ELF-1 (cell line): ENCODE data around the gene KRTAP16-1.
"Not testable (repeated sequence)": the region's sequence is repeated elsewhere in the genome, so short reads cannot be mapped to it uniquely, and the experiment has no call there.

Source experiments
- DNase-seq: peaks from one replicate; pipeline ENCODE4 v3.0.0-alpha.2; 2016; ENCODE audit warnings: low read depth, low spot score

Gene KRTAP16-1, protein sequence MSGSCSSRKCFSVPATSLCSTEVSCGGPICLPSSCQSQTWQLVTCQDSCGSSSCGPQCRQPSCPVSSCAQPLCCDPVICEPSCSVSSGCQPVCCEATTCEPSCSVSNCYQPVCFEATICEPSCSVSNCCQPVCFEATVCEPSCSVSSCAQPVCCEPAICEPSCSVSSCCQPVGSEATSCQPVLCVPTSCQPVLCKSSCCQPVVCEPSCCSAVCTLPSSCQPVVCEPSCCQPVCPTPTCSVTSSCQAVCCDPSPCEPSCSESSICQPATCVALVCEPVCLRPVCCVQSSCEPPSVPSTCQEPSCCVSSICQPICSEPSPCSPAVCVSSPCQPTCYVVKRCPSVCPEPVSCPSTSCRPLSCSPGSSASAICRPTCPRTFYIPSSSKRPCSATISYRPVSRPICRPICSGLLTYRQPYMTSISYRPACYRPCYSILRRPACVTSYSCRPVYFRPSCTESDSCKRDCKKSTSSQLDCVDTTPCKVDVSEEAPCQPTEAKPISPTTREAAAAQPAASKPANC

DNA sequence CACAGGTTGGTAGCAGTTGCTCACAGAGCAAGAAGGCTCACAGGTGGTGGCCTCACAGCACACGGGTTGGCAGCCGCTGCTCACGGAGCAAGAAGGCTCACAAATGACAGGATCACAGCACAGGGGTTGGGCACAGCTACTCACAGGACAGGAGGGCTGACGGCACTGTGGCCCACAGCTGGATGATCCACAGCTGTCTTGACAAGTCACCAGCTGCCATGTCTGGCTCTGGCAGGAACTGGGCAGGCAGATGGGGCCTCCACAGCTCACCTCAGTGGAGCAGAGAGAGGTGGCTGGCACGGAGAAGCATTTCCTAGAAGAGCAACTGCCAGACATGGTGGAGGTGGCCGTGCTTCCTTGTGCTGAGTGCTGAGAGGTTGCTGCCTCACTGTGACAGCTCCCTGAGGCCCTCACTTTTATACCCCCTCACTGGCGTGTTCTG is at the start of gene KRTAP16-1:
Gene KRTAP16-1, minus strand, starts transcription at position 392 of the 442 bp plus-strand sequence. Its CDS starts 56 bp downstream, at position 336.
- no peak for DNase-seq

- DNase-seq: no peak
Measured at GRCh38 chr17:41354536-41354935, 45.4 kb upstream of the KRTAP16-1 start.

- no peak for DNase-seq
Measured at GRCh38 chr17:41352597-41353366, 43.7 kb upstream of the KRTAP16-1 start.

DNA sequence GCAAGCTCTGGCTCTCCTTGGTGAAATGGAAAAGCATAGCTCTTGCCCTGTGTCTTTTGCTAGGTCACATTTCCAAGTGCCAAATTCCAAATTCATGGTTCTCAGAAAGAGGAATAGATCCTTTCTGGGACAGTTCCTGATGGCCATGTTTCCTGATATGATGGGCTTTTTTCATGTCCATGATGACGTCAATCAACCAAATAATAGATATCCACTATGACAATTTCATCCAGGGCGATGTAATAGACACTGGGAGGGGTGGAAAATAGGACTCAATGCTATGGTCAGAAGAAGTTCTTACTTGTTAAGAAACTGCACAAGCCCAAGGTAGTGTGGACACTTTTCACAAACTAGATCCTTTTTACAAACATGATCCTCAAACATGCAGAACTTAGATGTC is 42.1 kb upstream of the KRTAP16-1 start:
- no peak for DNase-seq

GRCh38 chr17:41350381-41350878 is 41.3 kb upstream of the KRTAP16-1 start, which contains the start of gene KRT33A:
KRT33A (minus strand) TSS chr17:41350828; CDS start chr17:41350767, 61 bp downstream.
- DNase-seq: not testable (repeated sequence)

- DNase-seq: no peak
Measured at GRCh38 chr17:41347869-41348760, 39.0 kb upstream of the KRTAP16-1 start.

DNA sequence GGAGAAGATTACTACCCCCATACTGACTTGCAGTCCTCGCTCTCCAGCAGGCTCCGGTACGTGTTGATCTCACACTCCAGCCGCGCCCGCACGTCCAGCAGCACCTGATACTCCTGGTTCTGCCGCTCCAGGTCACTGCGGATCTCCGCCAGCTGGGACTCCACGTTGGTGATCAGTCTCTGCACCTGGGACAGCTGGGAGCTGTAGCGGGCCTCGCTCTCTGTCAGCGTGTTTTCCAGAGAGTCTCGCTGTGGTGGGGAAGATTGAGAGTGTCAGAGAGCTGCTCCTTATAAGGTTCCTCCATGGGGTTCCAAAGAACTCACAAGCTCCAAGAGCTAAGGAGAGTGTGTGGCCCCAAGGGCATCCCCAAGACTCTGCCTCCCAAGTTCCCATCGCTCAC is 37.3 kb upstream of the KRTAP16-1 start:
- DNase-seq: not testable (repeated sequence)

DNA sequence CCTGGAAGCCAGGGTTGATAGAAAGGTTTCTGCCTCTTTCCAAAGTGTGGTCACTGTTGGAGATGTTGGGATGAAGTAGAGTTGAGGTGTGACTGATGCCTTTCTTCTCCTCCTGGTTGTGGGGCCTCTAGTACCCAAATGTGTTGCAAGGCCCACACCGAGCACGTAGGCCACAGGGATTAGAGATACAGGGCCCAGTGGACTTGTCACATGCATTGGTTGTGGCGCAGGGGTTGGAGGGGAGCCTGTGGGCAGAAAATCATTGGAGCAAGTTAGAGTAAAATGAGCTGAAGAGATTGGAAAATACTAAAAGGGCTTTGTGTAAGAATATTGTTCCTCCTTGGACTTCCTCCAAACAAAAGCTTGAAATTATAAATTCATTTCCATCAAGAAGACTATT is 36.9 kb upstream of the KRTAP16-1 start:
- DNase-seq: no peak

- no peak for DNase-seq
Measured at GRCh38 chr17:41343029-41343428, 33.9 kb upstream of the KRTAP16-1 start.

GRCh38 chr17:41340934-41341861 is 32.1 kb upstream of the KRTAP16-1 start:
- DNase-seq: no peak

DNA sequence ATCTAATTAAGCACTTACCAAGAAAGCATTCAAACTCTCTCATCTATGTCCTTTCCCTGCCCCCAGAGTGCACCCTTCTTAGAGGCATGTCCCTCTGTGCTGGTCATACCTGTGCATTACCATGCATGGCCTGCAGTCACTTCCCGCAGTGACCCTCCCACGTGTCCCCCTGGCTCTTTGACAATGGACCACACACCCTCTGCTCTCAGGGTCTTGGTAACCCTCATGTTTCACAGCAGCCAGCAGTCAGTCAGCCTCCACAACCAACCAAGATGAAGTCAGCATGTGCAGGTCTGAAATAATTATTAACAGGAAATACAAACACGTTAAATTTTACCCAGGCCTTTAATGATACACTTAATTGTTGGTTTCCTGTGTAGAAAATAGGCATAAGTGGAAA is 31.4 kb upstream of the KRTAP16-1 start:
- DNase-seq: no peak

GRCh38 chr17:41339571-41340172 is 30.6 kb upstream of the KRTAP16-1 start:
- DNase-seq: no peak

- DNase-seq: no peak
Measured at GRCh38 chr17:41338961-41339485, 29.9 kb upstream of the KRTAP16-1 start.

DNA sequence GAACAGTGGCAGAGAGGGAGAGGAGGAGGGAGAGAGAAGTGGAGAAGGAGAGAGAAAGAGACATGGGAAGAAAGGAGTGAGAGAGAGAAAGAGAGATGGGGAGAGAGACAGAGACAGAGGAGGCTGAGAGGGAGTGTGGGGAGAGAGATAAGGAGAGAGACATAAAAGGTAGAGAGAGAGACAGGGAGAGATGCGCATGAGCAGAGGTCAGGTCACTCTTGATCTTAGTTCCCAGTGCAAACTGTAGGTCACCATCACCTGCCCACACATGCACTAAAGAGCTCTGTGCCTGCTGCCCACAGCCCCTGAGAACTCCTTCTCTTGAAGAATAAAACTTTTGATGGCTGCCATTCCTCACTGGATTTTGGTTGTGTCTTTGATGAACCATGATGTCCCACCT is 26.6 kb upstream of the KRTAP16-1 start:
- DNase-seq: no peak

DNA sequence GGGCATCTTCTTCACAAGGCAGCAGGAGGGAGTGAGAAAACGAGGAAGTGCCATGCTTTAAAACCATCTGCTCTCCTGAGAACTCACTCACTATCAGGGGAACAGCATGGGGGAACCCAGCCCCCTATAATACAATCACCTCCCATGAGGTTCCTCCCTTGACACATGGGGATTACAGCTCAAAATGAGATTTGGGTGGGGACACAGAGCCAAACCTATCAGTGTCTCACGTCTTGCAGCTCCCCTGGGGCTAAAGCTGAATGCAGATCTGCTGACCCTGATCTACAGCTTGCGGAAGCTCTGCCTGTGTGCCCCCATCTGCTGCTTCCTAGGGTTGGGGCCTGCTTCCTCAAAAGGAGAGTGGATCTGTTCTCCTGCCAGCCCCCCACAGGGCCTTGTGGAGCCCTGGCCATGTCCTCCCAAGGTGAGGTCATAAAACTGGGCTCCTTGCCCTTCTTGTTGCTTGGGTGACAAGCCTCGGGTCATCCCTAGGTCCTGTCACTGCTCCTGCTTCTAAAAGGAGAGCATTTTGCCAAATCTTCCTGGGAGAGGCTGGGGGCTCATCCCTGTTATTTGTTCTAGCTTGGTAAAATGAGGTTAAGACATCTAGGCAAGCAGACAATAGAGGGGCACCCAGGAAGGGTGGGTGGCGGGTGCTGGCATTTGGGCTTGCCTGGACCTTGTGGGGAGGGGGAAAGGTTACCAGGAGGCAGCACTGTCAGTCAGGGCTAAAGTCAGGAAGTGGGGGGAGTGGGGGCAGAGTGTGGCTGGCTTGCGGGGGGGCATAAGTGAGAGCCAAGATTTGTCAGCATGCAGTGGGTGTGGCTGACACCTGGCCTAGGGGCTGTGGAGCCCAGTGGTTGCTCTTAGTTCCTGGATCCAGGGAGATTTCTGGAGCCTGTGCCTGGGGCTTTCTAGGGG is 25.5 kb upstream of the KRTAP16-1 start:
- no peak for DNase-seq

GRCh38 chr17:41333836-41334235 is 24.7 kb upstream of the KRTAP16-1 start:
- DNase-seq: no peak

DNA sequence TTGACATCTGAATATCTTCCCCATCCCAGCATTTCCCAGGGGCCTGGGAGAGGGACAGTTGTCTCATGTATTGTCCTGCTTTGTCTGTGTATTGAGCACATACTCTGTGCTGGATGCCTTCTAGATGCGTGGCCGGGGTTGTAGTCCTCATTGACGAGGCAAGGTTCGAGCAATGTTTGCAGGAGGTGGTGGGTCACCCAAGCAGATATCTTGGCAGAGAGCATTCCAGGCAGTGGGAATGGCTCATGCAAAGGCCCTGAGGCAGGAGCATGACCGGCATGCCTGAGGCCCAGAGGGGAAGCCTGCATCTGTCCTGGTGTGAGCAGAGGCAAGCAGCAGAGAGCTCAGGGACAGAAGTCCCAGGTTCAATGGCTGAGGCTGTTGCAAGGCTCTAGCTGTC is 24.0 kb upstream of the KRTAP16-1 start:
- no peak for DNase-seq

DNA sequence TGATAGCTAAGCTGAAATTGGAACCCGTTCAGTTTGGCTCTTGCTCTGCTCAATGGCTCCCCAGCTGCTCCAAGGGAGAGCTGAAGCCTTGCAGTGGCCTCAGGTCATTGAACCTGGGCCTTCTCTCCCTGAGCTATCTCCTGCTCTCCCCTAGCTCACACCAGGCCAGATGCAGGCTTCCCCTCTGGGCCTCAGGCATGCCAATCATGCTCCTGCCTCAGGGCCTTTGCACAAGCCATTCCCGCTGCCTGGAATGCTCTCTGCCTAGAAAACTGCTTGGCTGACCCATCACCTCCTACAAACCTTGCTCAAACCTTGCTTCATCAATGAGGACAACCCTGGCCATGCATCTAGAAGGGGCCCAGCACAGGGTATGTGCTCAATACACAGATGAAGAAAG is 23.1 kb upstream of the KRTAP16-1 start:
- DNase-seq: no peak
